Cardiac atrium fibroblast (primary cell): ENCODE data around the gene KDM6B. TPM values are rescaled to one million over a fixed set of nuclear protein-coding genes. Genes with fewer than 3 reads are reported as not detected.

ENCODE experiments used
- total RNA-seq: library from RNA; depleted of rRNA; stranded (reverse); fragments of >200 nt; gene quantifications from 2 replicates; pipeline ENCODE4 v1.2.3, GENCODE V29; 2015

The KDM6B gene
- 3.2 and 7.6 TPM in 2 replicates for total RNA-seq

GRCh38 chr17:7833795-7834541 is at the start of gene KDM6B:
KDM6B (plus strand) TSS chr17:7834217; CDS start chr17:7845555, 11,338 bp downstream.

GRCh38 chr17:7854851-7855659 is 21.0 kb downstream of the KDM6B start, which contains the start of gene TMEM88:
TMEM88 (plus strand) TSS chr17:7855066; CDS start chr17:7855075, 9 bp downstream.

GRCh38 chr17:7856811-7857712 is 23.0 kb downstream of the KDM6B start, which contains the start of gene NAA38:
NAA38 (minus strand) TSS chr17:7857559; CDS start chr17:7857463, 96 bp downstream.

GRCh38 chr17:7857713-7858521 is 23.9 kb downstream of the KDM6B start, which contains the start of gene CYB5D1:
CYB5D1 (plus strand) TSS chr17:7858003; CDS start chr17:7858135, 132 bp downstream.

Other genes with a start within 250 kb of the KDM6B start
- not detected in 2 replicates for gene SOX15, start 244.1 kb upstream of the KDM6B start, total RNA-seq
- 32.1 and 35.6 TPM in 2 replicates for gene FXR2, start 219.3 kb upstream of the KDM6B start, total RNA-seq
- 36.8 and 47.5 TPM in 2 replicates for gene SAT2, start 206.4 kb upstream of the KDM6B start, total RNA-seq
- 1.6 TPM in 1 of 2 replicates, not detected in the other for gene SHBG, start 204.1 kb upstream of the KDM6B start, total RNA-seq
- gene ATP1B2, start 183.3 kb upstream of the KDM6B start, total RNA-seq, result 2.9 TPM in 1 of 2 replicates, not detected in the other
- gene TP53, start 146.7 kb upstream of the KDM6B start, total RNA-seq, result 42.1 and 51.4 TPM in 2 replicates
- gene WRAP53, start 145.7 kb upstream of the KDM6B start, total RNA-seq, result 4.7 and 7.9 TPM in 2 replicates
- 6.6 and 7.0 TPM in 2 replicates for gene EFNB3, start 129.0 kb upstream of the KDM6B start, total RNA-seq
- gene DNAH2, start 116.5 kb upstream of the KDM6B start, total RNA-seq, result 2.3 and 6.3 TPM in 2 replicates
- gene TMEM88, start 20.8 kb downstream of the KDM6B start, total RNA-seq, result 0.72 TPM in 1 of 2 replicates, not detected in the other
- 110 and 113 TPM in 2 replicates for gene NAA38, start 23.3 kb downstream of the KDM6B start, total RNA-seq
- 7.6 and 8.1 TPM in 2 replicates for gene CYB5D1, start 23.8 kb downstream of the KDM6B start, total RNA-seq
- 64.0 and 75.8 TPM in 2 replicates for gene CHD3, start 54.6 kb downstream of the KDM6B start, total RNA-seq
- gene RNF227, start 82.1 kb downstream of the KDM6B start, total RNA-seq, result 0.72 and 1.1 TPM in 2 replicates
- 0.18 TPM in 1 of 2 replicates, not detected in the other for gene KCNAB3, start 95.6 kb downstream of the KDM6B start, total RNA-seq
- gene TRAPPC1, start 97.7 kb downstream of the KDM6B start, total RNA-seq, result 33.4 and 51.2 TPM in 2 replicates
- gene CNTROB, start 98.0 kb downstream of the KDM6B start, total RNA-seq, result 15.0 and 24.1 TPM in 2 replicates
- not detected in 2 replicates for gene GUCY2D, start 168.4 kb downstream of the KDM6B start, total RNA-seq
- 0.16 and 0.36 TPM in 2 replicates for gene ALOX15B, start 204.8 kb downstream of the KDM6B start, total RNA-seq